ENCODE data around the gene ZNF662.

The ZNF662 gene

DNA sequence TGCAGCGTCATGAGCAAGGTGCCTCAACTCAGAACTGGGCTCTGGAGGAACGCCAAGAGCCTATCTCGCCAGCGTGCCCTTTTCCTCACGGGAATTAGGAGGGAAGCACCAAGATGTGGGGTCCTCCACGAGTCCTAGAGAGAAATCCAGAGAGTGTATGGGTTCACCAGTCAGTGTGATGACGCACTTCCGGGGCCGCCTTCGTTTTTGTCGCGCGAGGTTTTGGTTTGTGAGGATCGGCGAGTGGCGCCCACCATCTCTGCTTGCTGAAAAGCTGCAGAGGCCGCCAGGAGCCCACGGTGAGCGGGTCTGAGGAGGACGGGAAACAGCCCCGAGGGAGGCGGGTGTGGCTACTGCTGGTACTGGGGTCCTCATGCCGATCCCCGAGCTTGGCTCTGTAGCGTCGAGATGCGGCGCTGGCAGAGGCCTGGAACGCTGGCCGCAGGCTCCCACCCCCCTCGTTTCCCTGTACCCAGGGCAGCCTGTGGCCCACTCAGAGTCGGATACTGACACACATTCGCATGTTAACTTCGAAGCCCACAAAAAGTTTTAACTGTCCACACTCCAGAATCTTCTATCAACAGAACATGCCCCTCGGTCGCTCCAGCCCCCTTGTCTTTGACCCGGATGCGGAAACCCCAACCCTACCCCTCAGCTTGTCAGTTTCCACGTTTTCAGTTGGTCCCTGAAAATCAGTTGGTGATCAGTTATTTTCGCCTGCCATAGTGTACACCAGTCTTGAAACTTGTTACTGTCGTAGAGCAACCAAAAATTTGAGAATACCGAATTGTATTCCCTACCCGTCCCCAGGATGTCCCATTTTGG is 30.4 kb downstream of the ZNF662 start:
- H3K4me3 ChIP-seq (ENCODE audit: low read length) = peak overlapping the region; percentile 67
- DNase-seq (ENCODE audit: low read depth) = peak; percentile 56
- TF ChIP-seq, protein P1, sequence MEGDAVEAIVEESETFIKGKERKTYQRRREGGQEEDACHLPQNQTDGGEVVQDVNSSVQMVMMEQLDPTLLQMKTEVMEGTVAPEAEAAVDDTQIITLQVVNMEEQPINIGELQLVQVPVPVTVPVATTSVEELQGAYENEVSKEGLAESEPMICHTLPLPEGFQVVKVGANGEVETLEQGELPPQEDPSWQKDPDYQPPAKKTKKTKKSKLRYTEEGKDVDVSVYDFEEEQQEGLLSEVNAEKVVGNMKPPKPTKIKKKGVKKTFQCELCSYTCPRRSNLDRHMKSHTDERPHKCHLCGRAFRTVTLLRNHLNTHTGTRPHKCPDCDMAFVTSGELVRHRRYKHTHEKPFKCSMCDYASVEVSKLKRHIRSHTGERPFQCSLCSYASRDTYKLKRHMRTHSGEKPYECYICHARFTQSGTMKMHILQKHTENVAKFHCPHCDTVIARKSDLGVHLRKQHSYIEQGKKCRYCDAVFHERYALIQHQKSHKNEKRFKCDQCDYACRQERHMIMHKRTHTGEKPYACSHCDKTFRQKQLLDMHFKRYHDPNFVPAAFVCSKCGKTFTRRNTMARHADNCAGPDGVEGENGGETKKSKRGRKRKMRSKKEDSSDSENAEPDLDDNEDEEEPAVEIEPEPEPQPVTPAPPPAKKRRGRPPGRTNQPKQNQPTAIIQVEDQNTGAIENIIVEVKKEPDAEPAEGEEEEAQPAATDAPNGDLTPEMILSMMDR (conservative IDR thresholded peaks at IDR 0.05; ENCODE audit: low read length) = no peak

DNA sequence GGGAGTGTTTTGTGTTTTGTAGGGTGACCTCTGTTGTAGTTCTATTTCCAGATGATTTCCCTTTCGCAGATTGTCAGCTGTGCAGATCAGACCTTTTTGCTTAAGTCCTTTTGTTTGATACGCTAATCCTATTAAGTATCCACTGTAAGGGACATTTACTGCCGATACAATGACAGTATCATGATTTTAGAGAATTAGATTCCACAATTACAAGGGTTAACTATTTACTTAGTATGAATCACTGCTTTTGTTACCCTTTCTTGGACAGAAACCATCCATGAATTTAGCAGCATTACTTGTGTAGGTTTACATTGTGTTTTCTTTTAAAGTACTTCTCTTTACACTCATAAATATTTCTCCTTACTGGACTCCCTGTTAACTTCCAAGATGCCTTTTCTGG is 31.4 kb downstream of the ZNF662 start:
- TF ChIP-seq, protein P1 (conservative IDR thresholded peaks at IDR 0.05; ENCODE audit: low read length) = no peak
- DNase-seq (ENCODE audit: low read depth) = no peak
- H3K4me3 ChIP-seq (ENCODE audit: low read length) = no peak overlapping the region

- DNase-seq (ENCODE audit: low read depth) = no peak
- TF ChIP-seq, protein P1 (conservative IDR thresholded peaks at IDR 0.05; ENCODE audit: low read length) = no peak
- H3K4me3 ChIP-seq (ENCODE audit: low read length) = no peak overlapping the region
Measured at GRCh38 chr3:42942693-42943092, 36.8 kb downstream of the ZNF662 start.

DNA sequence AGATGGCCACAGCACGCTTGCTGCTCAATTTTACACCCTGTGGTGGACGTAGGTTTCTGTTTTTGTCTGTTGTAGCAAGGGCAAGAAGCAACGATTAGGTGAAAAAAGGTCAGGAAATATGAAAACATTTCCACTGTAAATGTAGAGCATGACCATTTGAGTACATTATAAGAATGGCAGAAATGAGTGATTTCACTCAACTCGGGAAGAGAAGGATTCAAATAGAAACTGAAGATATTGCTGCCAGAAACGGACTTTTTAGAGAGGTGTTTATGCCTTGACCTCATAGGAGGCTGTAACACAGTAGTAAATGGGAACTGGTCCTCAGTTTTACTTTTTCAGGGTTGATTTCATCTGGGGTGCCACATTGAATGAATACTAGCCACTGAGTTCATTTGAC is 40.1 kb downstream of the ZNF662 start:
- H3K4me3 ChIP-seq (ENCODE audit: low read length) = no peak overlapping the region
- no peak for DNase-seq (ENCODE audit: low read depth)
- TF ChIP-seq, protein P1 (conservative IDR thresholded peaks at IDR 0.05; ENCODE audit: low read length) = no peak

GRCh38 chr3:42957573-42957972 is 51.6 kb downstream of the ZNF662 start:
- H3K4me3 ChIP-seq (ENCODE audit: low read length) = no peak overlapping the region
- no peak for DNase-seq (ENCODE audit: low read depth)
- TF ChIP-seq, protein P1 (conservative IDR thresholded peaks at IDR 0.05; ENCODE audit: low read length) = no peak

- no peak overlapping the region for H3K4me3 ChIP-seq (ENCODE audit: low read length)
- TF ChIP-seq, protein P1 (conservative IDR thresholded peaks at IDR 0.05; ENCODE audit: low read length) = no peak
- no peak for DNase-seq (ENCODE audit: low read depth)
Measured at GRCh38 chr3:42960282-42960681, 54.3 kb downstream of the ZNF662 start.

DNA sequence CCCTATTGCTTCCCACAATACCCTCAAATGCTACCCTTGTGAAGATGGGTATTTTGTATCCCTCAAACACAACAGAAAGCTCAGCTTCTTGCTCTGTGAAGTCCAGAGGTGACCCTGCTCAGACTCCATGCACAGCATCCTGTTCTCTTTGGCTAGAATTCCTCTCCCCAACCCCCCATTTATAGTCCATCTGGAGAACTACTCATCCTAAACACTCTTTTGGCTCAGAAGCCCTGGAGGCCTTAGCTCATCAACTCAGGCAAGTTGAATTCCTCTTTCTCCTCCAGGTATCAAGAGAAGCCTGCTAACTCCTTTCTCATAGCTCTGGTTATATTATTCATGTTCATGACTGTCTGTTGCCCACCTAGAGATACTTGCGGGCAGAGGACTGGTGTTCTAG is 54.8 kb downstream of the ZNF662 start:
- TF ChIP-seq, protein P1 (conservative IDR thresholded peaks at IDR 0.05; ENCODE audit: low read length) = no peak
- H3K4me3 ChIP-seq (ENCODE audit: low read length) = no peak overlapping the region
- DNase-seq (ENCODE audit: low read depth) = no peak

All from AG10803 (cell line).